GM12878 (cell line): ENCODE measurements around the gene ZNF317. TPM values are rescaled to one million over a fixed set of nuclear protein-coding genes. Genes with fewer than 3 reads are reported as not detected.

Source experiments
- ATAC-seq: fragments of 200-7000 bp; cut with Tn5 transposase; 3 replicates; pipeline ENCODE4 v1.9.1; 2020; ENCODE audit warnings: mild to moderate bottlenecking, moderate library complexity
- BruUV-seq: library from RNA; stranded (reverse); fragments of 400-500 nt; replicated peaks from 2 replicates; lab custom pipeline; 2021; lab: Mats Ljungman, UMichigan
- CTCF ChIA-PET: fragments of 300-600 bp; sonication (Branson Sonifier 250); formaldehyde crosslinking; extraction: SDS; loops from one replicate; lab custom pipeline; 2021; ENCODE audit warnings: inconsistent platforms; lab: Yijun Ruan, JAX
- POLR2A ChIA-PET: fragments of 350-600 bp; formaldehyde crosslinking; extraction: SDS; loops from one replicate; lab custom pipeline; 2021; ENCODE audit warnings: inconsistent platforms; lab: Charles Lee
- RAD21 ChIA-PET: fragments of 300-600 bp; sonication (Branson Sonifier 250); formaldehyde crosslinking; loops from one replicate; lab custom pipeline; 2023; ENCODE audit warnings: antibody characterized with exemption; ENCODE audit not compliant: unreplicated experiment; lab: Charles Lee
- SMC1A ChIA-PET: fragments of 300-600 bp; sonication (Branson Sonifier 250); formaldehyde crosslinking; loops from one replicate; lab custom pipeline; 2023; ENCODE audit not compliant: unreplicated experiment, uncharacterized antibody; lab: Charles Lee
- DNase-seq: peaks from one replicate; pipeline ENCODE4 v3.0.0-alpha.2; 2011; ENCODE audit warnings: low read depth, low spot score
- FAIRE-seq: peaks from 3 replicates; lab custom pipeline; 2011; peaks lifted over from hg19 to GRCh38; lab: Jason Lieb, UNC
- H2AFZ ChIP-seq: 2 replicates; pipeline ENCODE4 v1.6.0; 2011; ENCODE audit warnings: low read depth, low read length, control low read depth; ENCODE audit not compliant: control insufficient read depth
- H3K27ac ChIP-seq: 2 replicates; pipeline ENCODE4 v1.5.1; 2011; ENCODE audit warnings: control low read depth; ENCODE audit not compliant: control insufficient read depth, insufficient read depth
- H3K27me3 ChIP-seq, 2 experiments: replicated peaks in 1 of 2; 2 replicates each; pipeline versions ENCODE4 v1.6.0 to v1.6.1; 2011; ENCODE audit warnings: low read length in 1 of 2; ENCODE audit not compliant: control insufficient read depth in 2 of 2, insufficient read depth in 2 of 2
- H3K36me3 ChIP-seq, 2 experiments: 2 replicates each; pipeline ENCODE4 v1.5.1; 2011; ENCODE audit warnings: low read length in 1 of 2; ENCODE audit not compliant: control insufficient read depth in 2 of 2, insufficient read depth in 2 of 2
- H3K4me1 ChIP-seq: 2 replicates; pipeline ENCODE4 v1.6.1; 2011; ENCODE audit warnings: mild to moderate bottlenecking, low read length, moderate library complexity, mixed read lengths; ENCODE audit not compliant: control insufficient read depth, insufficient read depth
- H3K4me2 ChIP-seq: 2 replicates; pipeline ENCODE4 v1.6.0; 2011; ENCODE audit warnings: control low read depth; ENCODE audit not compliant: control insufficient read depth, insufficient read depth
- H3K4me3 ChIP-seq: fragments of 200-600 bp; sonication (generic); 2 replicates; pipeline ENCODE4 v1.5.1; 2016
- H3K79me2 ChIP-seq: 2 replicates; pipeline ENCODE4 v1.6.0; 2011; ENCODE audit warnings: low read length; ENCODE audit not compliant: control insufficient read depth, insufficient read depth
- H3K9ac ChIP-seq: 2 replicates; pipeline ENCODE4 v1.8.0; 2011; ENCODE audit warnings: low read length, control low read depth, mixed read lengths; ENCODE audit not compliant: control insufficient read depth, insufficient read depth
- H3K9me3 ChIP-seq: replicated peaks from 3 replicates; pipeline ENCODE4 v1.5.1; 2011; ENCODE audit warnings: mild to moderate bottlenecking, low read length; ENCODE audit not compliant: control insufficient read depth, insufficient read depth
- H4K20me1 ChIP-seq: 2 replicates; pipeline ENCODE4 v1.6.0; 2011; ENCODE audit not compliant: control insufficient read depth, insufficient read depth
- ASH2L ChIP-seq: fragments of 300-600, 200-600 bp; sonication (generic); IDR thresholded peaks from 2 replicates; pipeline ENCODE4 v1.6.1; 2017; ENCODE audit warnings: low read depth, mild to moderate bottlenecking, borderline replicate concordance
- BACH1 ChIP-seq: fragments of 450-650 bp; IDR thresholded peaks from 2 replicates; pipeline ENCODE4 v1.6.1; 2017; ENCODE audit warnings: mild to moderate bottlenecking, borderline replicate concordance
- FOS ChIP-seq: IDR thresholded peaks from 3 replicates; pipeline ENCODE4 v1.6.1; 2011; ENCODE audit warnings: borderline replicate concordance; ENCODE audit not compliant: insufficient read length; ENCODE audit errors: extremely low read depth
- HCFC1 ChIP-seq: fragments of 150-350 bp; IDR thresholded peaks from 2 replicates; pipeline ENCODE4 v1.6.1; 2014; ENCODE audit warnings: low read length
- KLF5 ChIP-seq: fragments of 450-650 bp; IDR thresholded peaks from 2 replicates; pipeline ENCODE4 v1.6.1; 2014; ENCODE audit warnings: mild to moderate bottlenecking; ENCODE audit not compliant: partially characterized antibody
- MTA3 ChIP-seq: IDR thresholded peaks from 2 replicates; pipeline ENCODE4 v1.6.1; 2012; ENCODE audit warnings: low read length, inconsistent platforms, borderline replicate concordance
- MYB ChIP-seq: fragments of 150-350 bp; IDR thresholded peaks from 2 replicates; pipeline ENCODE4 v1.6.1; 2014; ENCODE audit warnings: mild to moderate bottlenecking, low read depth, low read length, borderline replicate concordance
- RBBP5 ChIP-seq: fragments of 200-600 bp; sonication (generic); conservative IDR thresholded peaks from 2 replicates; pipeline ENCODE4 v1.6.1; 2016
- SPI1 ChIP-seq: IDR thresholded peaks from 2 replicates; pipeline ENCODE4 v1.6.1; 2011; ENCODE audit warnings: low read depth, mild to moderate bottlenecking, low read length, moderate library complexity, borderline replicate concordance; ENCODE audit not compliant: insufficient read depth
- TBL1XR1 ChIP-seq: IDR thresholded peaks from 2 replicates; pipeline ENCODE4 v1.6.1; 2012; ENCODE audit warnings: low read depth, low read length, improper control_type of control experiment
- ZNF217 ChIP-seq: fragments of 450-650 bp; IDR thresholded peaks from 2 replicates; pipeline ENCODE4 v1.6.1; 2017; ENCODE audit warnings: antibody characterized with exemption, mild to moderate bottlenecking
- WGBS: methylation state at CpG from one replicate; pipeline ENCODE4 v1.1.6; 2016; ENCODE audit warnings: low lambda C conversion rate; ENCODE audit not compliant: insufficient replicate concordance, insufficient coverage; ENCODE audit errors: missing lambda C conversion rate; 5-methylcytosine and 5-hydroxymethylcytosine counted together
- in situ Hi-C: fragments of 300-500 bp; cut with MboI; formaldehyde crosslinking; loops from 9 replicates; pipeline ENCODE4 v1.14.3; 2018; ENCODE audit warnings: mixed read lengths
- intact Hi-C: fragments of 100-400 bp; cut with micrococcal nuclease; formaldehyde crosslinking; loops from one replicate; pipeline ENCODE4 v1.14.2; 2022; ENCODE audit not compliant: unreplicated experiment
- polyA plus RNA-seq, 11 experiments: library from polyadenylated mRNA; depleted of rRNA in 4 of 11; unstranded in 6 of 11; stranded (reverse) in 5 of 11; fragments of >200 nt; fragmentation: Nextera tagmentation in 4 of 11; fragmentation: Illumina TruSeq in 1 of 11; extraction: Ambion mirVana in 4 of 11; extraction: Trizol in 1 of 11; gene quantifications; 1 replicate in 1 of 11; 2 replicates in 10 of 11; pipeline versions ENCODE4 v1.2.1 to v1.2.3, GENCODE V29; 2011 to 2016; ENCODE audit warnings: inconsistent platforms in 2 of 11, missing spikeins in 2 of 11, low read depth in 1 of 11
- total RNA-seq, 4 experiments: library from RNA; depleted of rRNA in 3 of 4; stranded (reverse); fragments of >200 nt in 3 of 4; fragmentation: Illumina TruSeq in 1 of 4; extraction: Trizol in 1 of 4; gene quantifications; 2 replicates each; pipeline versions ENCODE4 v1.2.1 to v1.2.3, GENCODE V29; 2013 to 2021
- TF ChIP-seq, protein P1 (sequence below): fragments of 450-650 bp; IDR thresholded peaks from 2 replicates; pipeline ENCODE4 v1.6.1; 2018; ENCODE audit warnings: borderline replicate concordance, mild to moderate bottlenecking; ENCODE audit not compliant: partially characterized antibody
- TF ChIP-seq, protein P2 (sequence below): IDR thresholded peaks from 2 replicates; pipeline ENCODE4 v1.6.1; 2012; ENCODE audit warnings: improper control_type of control experiment, low read depth, low read length; ENCODE audit not compliant: insufficient replicate concordance
- TF ChIP-seq, protein P3 (sequence below): fragments of 450-650 bp; IDR thresholded peaks from 2 replicates; pipeline ENCODE4 v1.6.1; 2016; ENCODE audit warnings: mild to moderate bottlenecking

ZNF317 gene
- total and polyA plus RNA-seq, 10 of the 15 experiments (the other 5 are each of a cell fraction or from before 2014, with no cell fraction given), result 22.7 to 39.4 (median 32.6) TPM

DNA sequence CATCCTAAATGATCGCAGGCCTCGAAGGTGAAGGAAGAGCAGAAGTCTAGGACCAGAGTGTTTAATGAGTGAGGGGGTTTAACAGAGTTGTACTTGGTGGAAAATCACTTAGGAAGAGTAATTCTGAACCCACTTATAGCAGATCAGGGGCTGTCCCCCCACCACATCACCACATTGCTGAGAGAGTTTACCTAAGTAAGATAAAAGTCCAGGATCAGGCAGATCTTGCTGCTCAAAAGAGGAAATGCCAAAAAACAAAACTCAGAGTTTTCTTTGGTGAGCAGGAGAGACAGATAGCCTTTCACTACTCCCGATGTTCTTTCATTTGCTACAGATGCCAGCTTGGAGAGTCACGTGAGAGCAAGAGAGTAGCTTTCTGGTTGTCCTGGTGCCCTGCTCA, 15.4 kb downstream of the ZNF317 start:
- Histone ChIP-seq H3K4me1 (no peaks in the 10 kb centered on the region), H3K9ac (no peak overlapping the region), H3K4me2 (no peak overlapping the region), H3K36me3 (peaks cover 41 to 58% of the 10 kb centered on the region in 2 experiments), H3K9me3 (peaks cover 45% of the 10 kb centered on the region), H4K20me1 (no peaks in the 10 kb centered on the region; the same call in 1 of the 2 replicates), H3K27me3 (no peaks in the 10 kb centered on the region), H2AFZ (no peak overlapping the region), H3K27ac (no peak overlapping the region), H3K4me3 (no peak overlapping the region), H3K79me2 (peaks cover 11% of the 10 kb centered on the region)
- ATAC-seq, result no peak
- ChIA-PET RAD21 (no interaction called here), POLR2A (no interaction called here), SMC1A (no interaction called here), CTCF (no interaction called here)
- no peak for DNase-seq
- intact Hi-C loops, result no loop called here
- BruUV-seq, result no TSS peak
- FAIRE-seq, result no peak
- in situ Hi-C loops, result no loop called here
- 80% methylated on average over 4 of the region's 4 CpGs for WGBS
- TF ChIP-seq, protein P1, sequence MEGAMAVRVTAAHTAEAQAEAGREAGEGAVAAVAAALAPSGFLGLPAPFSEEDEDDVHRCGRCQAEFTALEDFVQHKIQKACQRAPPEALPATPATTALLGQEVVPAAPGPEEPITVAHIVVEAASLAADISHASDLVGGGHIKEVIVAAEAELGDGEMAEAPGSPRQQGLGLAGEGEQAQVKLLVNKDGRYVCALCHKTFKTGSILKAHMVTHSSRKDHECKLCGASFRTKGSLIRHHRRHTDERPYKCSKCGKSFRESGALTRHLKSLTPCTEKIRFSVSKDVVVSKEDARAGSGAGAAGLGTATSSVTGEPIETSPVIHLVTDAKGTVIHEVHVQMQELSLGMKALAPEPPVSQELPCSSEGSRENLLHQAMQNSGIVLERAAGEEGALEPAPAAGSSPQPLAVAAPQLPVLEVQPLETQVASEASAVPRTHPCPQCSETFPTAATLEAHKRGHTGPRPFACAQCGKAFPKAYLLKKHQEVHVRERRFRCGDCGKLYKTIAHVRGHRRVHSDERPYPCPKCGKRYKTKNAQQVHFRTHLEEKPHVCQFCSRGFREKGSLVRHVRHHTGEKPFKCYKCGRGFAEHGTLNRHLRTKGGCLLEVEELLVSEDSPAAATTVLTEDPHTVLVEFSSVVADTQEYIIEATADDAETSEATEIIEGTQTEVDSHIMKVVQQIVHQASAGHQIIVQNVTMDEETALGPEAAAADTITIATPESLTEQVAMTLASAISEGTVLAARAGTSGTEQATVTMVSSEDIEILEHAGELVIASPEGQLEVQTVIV, result no peak
- TF ChIP-seq ZNF217 (no peak), HCFC1 (no peak), MYB (no peak), TBL1XR1 (no peak), KLF5 (no peak), SPI1 (no peak), ASH2L (no peak), MTA3 (no peak), FOS (no peak), RBBP5 (no peak), BACH1 (no peak)
- TF ChIP-seq, protein P2, sequence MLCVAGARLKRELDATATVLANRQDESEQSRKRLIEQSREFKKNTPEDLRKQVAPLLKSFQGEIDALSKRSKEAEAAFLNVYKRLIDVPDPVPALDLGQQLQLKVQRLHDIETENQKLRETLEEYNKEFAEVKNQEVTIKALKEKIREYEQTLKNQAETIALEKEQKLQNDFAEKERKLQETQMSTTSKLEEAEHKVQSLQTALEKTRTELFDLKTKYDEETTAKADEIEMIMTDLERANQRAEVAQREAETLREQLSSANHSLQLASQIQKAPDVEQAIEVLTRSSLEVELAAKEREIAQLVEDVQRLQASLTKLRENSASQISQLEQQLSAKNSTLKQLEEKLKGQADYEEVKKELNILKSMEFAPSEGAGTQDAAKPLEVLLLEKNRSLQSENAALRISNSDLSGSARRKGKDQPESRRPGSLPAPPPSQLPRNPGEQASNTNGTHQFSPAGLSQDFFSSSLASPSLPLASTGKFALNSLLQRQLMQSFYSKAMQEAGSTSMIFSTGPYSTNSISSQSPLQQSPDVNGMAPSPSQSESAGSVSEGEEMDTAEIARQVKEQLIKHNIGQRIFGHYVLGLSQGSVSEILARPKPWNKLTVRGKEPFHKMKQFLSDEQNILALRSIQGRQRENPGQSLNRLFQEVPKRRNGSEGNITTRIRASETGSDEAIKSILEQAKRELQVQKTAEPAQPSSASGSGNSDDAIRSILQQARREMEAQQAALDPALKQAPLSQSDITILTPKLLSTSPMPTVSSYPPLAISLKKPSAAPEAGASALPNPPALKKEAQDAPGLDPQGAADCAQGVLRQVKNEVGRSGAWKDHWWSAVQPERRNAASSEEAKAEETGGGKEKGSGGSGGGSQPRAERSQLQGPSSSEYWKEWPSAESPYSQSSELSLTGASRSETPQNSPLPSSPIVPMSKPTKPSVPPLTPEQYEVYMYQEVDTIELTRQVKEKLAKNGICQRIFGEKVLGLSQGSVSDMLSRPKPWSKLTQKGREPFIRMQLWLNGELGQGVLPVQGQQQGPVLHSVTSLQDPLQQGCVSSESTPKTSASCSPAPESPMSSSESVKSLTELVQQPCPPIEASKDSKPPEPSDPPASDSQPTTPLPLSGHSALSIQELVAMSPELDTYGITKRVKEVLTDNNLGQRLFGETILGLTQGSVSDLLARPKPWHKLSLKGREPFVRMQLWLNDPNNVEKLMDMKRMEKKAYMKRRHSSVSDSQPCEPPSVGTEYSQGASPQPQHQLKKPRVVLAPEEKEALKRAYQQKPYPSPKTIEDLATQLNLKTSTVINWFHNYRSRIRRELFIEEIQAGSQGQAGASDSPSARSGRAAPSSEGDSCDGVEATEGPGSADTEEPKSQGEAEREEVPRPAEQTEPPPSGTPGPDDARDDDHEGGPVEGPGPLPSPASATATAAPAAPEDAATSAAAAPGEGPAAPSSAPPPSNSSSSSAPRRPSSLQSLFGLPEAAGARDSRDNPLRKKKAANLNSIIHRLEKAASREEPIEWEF, result no peak
- TF ChIP-seq, protein P3, sequence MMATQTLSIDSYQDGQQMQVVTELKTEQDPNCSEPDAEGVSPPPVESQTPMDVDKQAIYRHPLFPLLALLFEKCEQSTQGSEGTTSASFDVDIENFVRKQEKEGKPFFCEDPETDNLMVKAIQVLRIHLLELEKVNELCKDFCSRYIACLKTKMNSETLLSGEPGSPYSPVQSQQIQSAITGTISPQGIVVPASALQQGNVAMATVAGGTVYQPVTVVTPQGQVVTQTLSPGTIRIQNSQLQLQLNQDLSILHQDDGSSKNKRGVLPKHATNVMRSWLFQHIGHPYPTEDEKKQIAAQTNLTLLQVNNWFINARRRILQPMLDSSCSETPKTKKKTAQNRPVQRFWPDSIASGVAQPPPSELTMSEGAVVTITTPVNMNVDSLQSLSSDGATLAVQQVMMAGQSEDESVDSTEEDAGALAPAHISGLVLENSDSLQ, result no peak
